H1 (cell line): ENCODE measurements around the gene ADARB2. TPM values are rescaled to one million over a fixed set of nuclear protein-coding genes. Genes with fewer than 3 reads are reported as not detected.

Experiments
- PHF8 ChIP-seq: fragments of 200-600 bp; sonication (generic); conservative IDR thresholded peaks from 2 replicates; pipeline ENCODE4 v1.7.1; 2012; ENCODE audit warnings: low read depth, mild to moderate bottlenecking, inconsistent platforms, low read length, moderate library complexity
- SIX5 ChIP-seq: IDR thresholded peaks from 2 replicates; pipeline ENCODE4 v1.6.1; 2011; ENCODE audit warnings: mild to moderate bottlenecking, low read depth, low read length
- polyA plus RNA-seq, 7 experiments: library from polyadenylated mRNA; depleted of rRNA in 3 of 7; stranded (reverse) in 5 of 7; unstranded in 2 of 7; fragments of >200 nt in 5 of 7; fragments of 200-250 nt in 2 of 7; gene quantifications; 1 replicate in 5 of 7; 2 replicates in 1 of 7; 4 replicates in 1 of 7; pipeline versions ENCODE4 v1.2.1 to v1.2.3, GENCODE V29; 2011 to 2013; ENCODE audit warnings: missing spikeins in 2 of 7, mixed read lengths in 2 of 7
- total RNA-seq: library from RNA; stranded (reverse); fragmentation: NEBNext Ultra II Directional; extraction: Animal tissue kit (Norgen Biotek cat#: 25700); gene quantifications from 2 replicates; pipeline ENCODE4 v1.2.1, GENCODE V29; 2021
- TF ChIP-seq, protein P1 (sequence below), 3 experiments: IDR thresholded peaks; 1 replicate in 2 of 3; 2 replicates in 1 of 3; pipeline versions ENCODE4 v1.5.1 to v1.6.1; 2011; ENCODE audit warnings: low read length in 3 of 3, mild to moderate bottlenecking in 3 of 3, inconsistent platforms in 2 of 3, low read depth in 1 of 3, moderate library complexity in 1 of 3; ENCODE audit not compliant: insufficient read depth in 1 of 3; ENCODE audit errors: control extremely low read depth in 1 of 3

ADARB2 gene
- total and polyA plus RNA-seq, 2 of the 8 experiments (the other 6 are each of a cell fraction or from before 2014, with no cell fraction given): 2.2 to 2.8 TPM

DNA sequence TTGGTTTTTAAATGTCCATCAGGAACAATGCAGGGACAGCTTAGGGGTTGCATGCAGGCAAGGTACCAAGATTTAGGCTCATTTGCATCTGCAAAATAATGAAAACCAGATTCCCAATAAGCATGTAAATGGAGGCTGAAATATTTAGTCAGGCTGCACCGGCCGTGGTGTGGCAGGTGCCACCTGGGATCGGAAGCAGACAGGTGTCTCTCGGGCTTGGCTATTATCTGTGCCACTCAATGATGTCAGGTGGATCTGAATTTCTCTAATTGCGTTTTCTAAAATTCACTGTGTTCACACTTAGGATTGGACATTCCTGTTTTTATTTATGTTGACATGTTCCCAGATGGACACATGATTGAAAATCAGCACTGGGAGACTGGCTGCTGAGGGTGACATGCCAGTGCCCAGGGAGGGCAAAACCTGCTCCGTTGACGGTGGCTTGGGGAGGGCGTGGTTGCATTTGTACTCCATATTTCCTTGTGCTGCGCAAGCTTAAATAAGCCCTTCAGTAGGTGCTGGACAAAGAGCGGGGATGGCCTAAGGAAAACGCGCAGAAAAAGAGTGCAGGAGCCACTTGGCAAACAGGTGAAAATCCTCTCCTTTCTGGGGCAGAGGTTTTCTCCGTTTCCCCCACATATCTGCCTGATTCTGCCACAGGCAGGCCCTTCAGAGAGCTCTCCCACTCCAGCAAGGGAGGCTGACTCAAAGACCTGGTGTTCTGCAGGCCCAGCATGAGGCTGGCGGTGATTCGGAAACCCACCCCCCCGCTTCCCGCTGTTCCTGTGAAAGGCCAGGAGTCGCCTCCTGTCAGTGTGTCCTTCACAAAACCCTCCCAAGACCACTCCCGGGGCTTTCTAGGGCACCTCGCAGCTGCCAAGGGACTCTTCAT is 538.6 kb downstream of the ADARB2 start (continued):
- TF ChIP-seq, protein P1, sequence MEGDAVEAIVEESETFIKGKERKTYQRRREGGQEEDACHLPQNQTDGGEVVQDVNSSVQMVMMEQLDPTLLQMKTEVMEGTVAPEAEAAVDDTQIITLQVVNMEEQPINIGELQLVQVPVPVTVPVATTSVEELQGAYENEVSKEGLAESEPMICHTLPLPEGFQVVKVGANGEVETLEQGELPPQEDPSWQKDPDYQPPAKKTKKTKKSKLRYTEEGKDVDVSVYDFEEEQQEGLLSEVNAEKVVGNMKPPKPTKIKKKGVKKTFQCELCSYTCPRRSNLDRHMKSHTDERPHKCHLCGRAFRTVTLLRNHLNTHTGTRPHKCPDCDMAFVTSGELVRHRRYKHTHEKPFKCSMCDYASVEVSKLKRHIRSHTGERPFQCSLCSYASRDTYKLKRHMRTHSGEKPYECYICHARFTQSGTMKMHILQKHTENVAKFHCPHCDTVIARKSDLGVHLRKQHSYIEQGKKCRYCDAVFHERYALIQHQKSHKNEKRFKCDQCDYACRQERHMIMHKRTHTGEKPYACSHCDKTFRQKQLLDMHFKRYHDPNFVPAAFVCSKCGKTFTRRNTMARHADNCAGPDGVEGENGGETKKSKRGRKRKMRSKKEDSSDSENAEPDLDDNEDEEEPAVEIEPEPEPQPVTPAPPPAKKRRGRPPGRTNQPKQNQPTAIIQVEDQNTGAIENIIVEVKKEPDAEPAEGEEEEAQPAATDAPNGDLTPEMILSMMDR (IDR thresholded peaks at IDR 0.05; ENCODE audit: control extremely low read depth in 1 of 3, insufficient read depth in 1 of 3, low read depth in 1 of 3, low read length in 3 of 3): no peak
- no peak for TF ChIP-seq PHF8
- no peak for TF ChIP-seq SIX5
